Large intestine (tissue), 3 donors: ENCODE results near the gene DMD. TPM values are rescaled to one million over a fixed set of nuclear protein-coding genes. Genes with fewer than 3 reads are reported as not detected.
A peak's percentile ranks its signal among the peaks of the same experiment; 100 is the strongest.

Experiments
- DNase-seq, 2 donors: peaks; one replicate each; pipeline versions ENCODE4 v3.0.0 to v3.0.0-alpha.2; 2013
- H3K27ac ChIP-seq: one replicate; pipeline ENCODE4 v1.5.1; 2013; ENCODE audit warnings: low read length
- H3K27me3 ChIP-seq: 2 replicates; pipeline ENCODE4 v1.6.1; 2013; ENCODE audit warnings: low read length; ENCODE audit not compliant: control insufficient read depth, insufficient read depth
- H3K36me3 ChIP-seq: 2 replicates; pipeline ENCODE4 v1.6.1; 2013; ENCODE audit warnings: low read length; ENCODE audit not compliant: control insufficient read depth, insufficient read depth
- H3K4me1 ChIP-seq: one replicate; pipeline ENCODE4 v1.6.1; 2013; ENCODE audit warnings: low read length; ENCODE audit not compliant: control insufficient read depth, insufficient read depth
- H3K4me3 ChIP-seq: one replicate; pipeline ENCODE4 v1.5.1; 2013; ENCODE audit warnings: low read length
- H3K9me3 ChIP-seq: one replicate; pipeline ENCODE4 v1.6.1; 2013; ENCODE audit warnings: mild to moderate bottlenecking, low read depth, low read length, moderate library complexity; ENCODE audit not compliant: control insufficient read depth
- WGBS: methylation state at CpG from one replicate; pipeline ENCODE4 v1.1.5; 2013; ENCODE audit warnings: low lambda C conversion rate; ENCODE audit not compliant: insufficient coverage; 5-methylcytosine and 5-hydroxymethylcytosine counted together
- polyA plus RNA-seq: library from polyadenylated mRNA; unstranded; fragments of 120-200 nt; gene quantifications from one replicate; pipeline ENCODE4 v1.2.1, GENCODE V29; 2013

Gene DMD
- polyA plus RNA-seq, 1 donor = 23.3 TPM

DNA sequence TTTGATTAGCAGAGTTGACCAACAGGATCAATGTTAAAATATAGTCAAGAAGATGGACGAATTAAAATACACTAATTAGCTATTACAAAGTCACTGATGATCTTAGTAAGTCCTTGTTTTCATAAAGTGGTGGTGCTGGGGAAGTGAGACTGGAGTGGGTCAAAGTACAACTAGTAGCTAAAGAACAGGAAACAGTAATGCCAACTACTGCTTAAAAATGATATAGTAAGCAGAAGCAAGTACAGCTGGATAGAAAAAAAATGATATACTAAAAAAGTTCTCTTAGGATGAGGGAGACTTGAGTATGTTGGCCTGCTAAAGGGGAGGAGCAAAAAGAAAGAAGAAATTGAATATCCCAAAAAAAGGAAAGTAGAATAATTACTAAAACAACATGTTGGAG is 1558.7 kb downstream of the DMD start:
- Histone ChIP-seq H3K36me3 (no peaks in the 10 kb centered on the region), H3K9me3 (no peaks in the 10 kb centered on the region), H3K4me3 (no peak overlapping the region), H3K27ac (no peak overlapping the region), H3K27me3 (no peaks in the 10 kb centered on the region), H3K4me1 (no peaks in the 10 kb centered on the region)
- DNase-seq = peak; percentile 15 to 50
- no CpG with 5 or more reads among the region's 1 CpG for WGBS

DNA sequence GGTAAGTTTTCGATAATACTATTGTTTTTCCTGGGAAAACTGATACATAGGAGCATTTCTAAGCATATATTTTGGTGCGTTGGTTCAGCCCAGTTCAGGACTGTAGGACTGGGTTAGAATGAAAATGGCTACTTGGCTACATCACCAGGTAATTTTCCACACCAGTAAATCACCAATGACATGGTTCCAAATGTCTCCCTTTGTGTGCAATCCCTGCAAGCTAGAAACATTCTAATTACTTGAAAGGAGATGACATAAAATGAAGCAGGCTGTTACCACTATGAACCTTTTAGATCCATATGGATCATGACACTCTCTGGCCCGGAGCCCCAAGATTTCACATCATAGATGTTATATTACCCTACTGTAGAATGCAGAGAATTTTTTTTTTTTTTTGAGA is 1562.1 kb downstream of the DMD start:
- no peak for DNase-seq
- WGBS = no CpG with 5 or more reads among the region's 3 CpGs
- no peak overlapping the region for H3K4me3 ChIP-seq
- H3K27ac ChIP-seq = no peak overlapping the region
- no peaks in the 10 kb centered on the region for H3K27me3 ChIP-seq
- no peaks in the 10 kb centered on the region for H3K36me3 ChIP-seq
- H3K4me1 ChIP-seq = no peaks in the 10 kb centered on the region
- no peaks in the 10 kb centered on the region for H3K9me3 ChIP-seq

DNA sequence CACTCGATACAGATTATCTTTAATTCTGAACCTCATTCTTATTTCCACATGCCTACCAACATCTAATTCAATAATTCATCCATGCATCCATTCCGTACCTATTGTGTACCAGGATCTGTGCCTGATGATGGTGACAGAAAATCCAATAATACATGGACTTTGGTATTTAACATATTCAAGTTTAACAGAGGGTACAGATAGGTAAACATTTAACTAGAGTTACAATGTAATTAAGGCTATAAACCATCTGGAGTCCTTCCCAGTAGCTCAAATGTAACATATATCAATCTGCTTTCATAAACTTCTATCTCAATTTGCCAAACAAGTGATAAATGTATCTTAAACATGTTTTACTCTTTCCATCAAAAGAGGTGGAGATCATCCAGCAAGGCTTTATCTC is 1578.0 kb downstream of the DMD start:
- no CpG with 5 or more reads among the region's 2 CpGs for WGBS
- H3K4me3 ChIP-seq = no peak overlapping the region
- no peaks in the 10 kb centered on the region for H3K27me3 ChIP-seq
- no peaks in the 10 kb centered on the region for H3K9me3 ChIP-seq
- no peaks in the 10 kb centered on the region for H3K36me3 ChIP-seq
- peaks cover 9% of the 10 kb centered on the region for H3K4me1 ChIP-seq
- DNase-seq = peak in 1 of 2 donors; percentile 32
- H3K27ac ChIP-seq = no peak overlapping the region

DNA sequence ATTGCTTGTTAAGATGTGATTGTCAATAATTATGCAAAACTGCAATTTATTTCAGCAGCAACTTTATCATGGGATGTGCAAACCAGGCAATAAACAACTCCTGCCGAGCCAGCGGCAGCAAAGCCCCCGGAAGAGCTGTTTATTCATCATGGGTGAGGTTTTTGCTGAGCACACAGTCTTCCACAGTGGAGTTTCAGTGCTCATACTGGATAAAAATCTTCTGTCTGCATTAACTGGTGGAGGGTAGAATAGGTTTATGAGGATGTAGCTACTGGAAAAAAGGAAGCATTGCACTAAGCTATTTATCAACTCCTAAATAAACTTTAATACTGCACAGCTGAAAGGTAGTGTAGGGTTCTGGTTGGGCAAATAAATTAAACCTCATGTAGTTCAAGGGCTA is 1582.2 kb downstream of the DMD start:
- H3K9me3 ChIP-seq = no peaks in the 10 kb centered on the region
- peaks cover 9% of the 10 kb centered on the region for H3K4me1 ChIP-seq
- no peaks in the 10 kb centered on the region for H3K27me3 ChIP-seq
- H3K27ac ChIP-seq = no peak overlapping the region
- H3K4me3 ChIP-seq = no peak overlapping the region
- no peak for DNase-seq
- WGBS = no CpG with 5 or more reads among the region's 3 CpGs
- H3K36me3 ChIP-seq = no peaks in the 10 kb centered on the region

DNA sequence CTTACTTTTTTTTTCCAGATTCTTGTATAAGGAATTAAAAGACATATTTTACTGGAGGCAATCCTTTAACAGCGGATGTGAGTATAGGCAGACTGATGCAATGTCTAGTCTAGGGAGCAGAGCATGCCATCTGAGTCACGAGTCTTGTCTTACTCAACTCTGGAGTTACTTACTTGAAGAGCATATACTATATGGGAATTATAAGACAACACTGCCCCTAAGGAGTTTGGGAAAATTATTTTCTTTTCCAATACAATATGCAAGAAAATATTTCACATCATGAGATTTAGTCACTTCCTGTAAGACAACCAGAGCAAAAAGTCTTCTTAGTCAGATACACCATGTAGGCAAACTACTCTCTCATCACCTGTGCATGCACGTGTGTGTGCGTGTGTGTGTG is 1602.2 kb downstream of the DMD start:
- Histone ChIP-seq H3K4me3 (no peak overlapping the region), H3K9me3 (no peaks in the 10 kb centered on the region), H3K27me3 (no peaks in the 10 kb centered on the region), H3K36me3 (no peaks in the 10 kb centered on the region), H3K27ac (no peak overlapping the region), H3K4me1 (no peaks in the 10 kb centered on the region)
- DNase-seq = no peak
- no CpG with 5 or more reads among the region's 4 CpGs for WGBS

DNA sequence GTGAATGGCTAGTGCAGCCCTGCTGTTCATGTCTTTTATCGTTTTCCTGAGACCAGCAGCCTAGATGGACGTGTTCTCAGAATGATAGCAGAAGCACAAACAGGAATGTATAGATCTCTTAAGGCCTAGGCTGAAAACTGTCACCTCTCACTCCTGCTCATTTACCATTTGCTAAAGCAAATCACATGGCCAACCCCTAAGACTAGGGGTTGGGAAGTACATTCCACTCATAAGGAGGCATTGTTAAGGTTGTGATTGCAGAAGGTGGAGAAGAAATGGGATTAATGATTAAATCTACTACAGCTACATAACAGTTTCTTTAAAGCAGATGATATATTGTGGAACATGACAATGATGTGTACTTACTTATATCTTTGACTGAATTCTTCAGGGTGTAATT is 1602.7 kb downstream of the DMD start:
- Histone ChIP-seq H3K27me3 (no peaks in the 10 kb centered on the region), H3K27ac (no peak overlapping the region), H3K9me3 (no peaks in the 10 kb centered on the region), H3K4me3 (no peak overlapping the region), H3K4me1 (no peaks in the 10 kb centered on the region), H3K36me3 (no peaks in the 10 kb centered on the region)
- WGBS = no CpG with 5 or more reads among the region's 2 CpGs
- DNase-seq = no peak

DNA sequence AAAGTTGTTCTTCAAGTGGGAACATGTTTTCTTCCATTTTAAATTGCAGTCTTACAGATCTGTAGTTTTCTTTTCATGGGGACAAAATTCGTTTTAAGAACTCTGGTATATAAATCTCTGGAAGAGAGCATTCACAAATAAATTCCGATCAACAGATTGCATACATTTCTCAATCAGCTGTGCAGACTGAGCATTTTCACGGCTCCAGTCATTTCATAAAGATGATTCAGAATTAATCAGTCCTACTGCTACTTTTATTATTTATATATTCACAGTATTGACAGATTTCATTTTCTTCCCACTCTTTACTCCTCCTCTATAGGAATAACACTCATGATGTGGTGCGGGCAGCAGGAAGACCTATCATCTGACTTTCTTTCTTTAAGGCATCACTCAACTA is 1604.6 kb downstream of the DMD start:
- H3K36me3 ChIP-seq = no peaks in the 10 kb centered on the region
- no CpG with 5 or more reads among the region's 4 CpGs for WGBS

DNA sequence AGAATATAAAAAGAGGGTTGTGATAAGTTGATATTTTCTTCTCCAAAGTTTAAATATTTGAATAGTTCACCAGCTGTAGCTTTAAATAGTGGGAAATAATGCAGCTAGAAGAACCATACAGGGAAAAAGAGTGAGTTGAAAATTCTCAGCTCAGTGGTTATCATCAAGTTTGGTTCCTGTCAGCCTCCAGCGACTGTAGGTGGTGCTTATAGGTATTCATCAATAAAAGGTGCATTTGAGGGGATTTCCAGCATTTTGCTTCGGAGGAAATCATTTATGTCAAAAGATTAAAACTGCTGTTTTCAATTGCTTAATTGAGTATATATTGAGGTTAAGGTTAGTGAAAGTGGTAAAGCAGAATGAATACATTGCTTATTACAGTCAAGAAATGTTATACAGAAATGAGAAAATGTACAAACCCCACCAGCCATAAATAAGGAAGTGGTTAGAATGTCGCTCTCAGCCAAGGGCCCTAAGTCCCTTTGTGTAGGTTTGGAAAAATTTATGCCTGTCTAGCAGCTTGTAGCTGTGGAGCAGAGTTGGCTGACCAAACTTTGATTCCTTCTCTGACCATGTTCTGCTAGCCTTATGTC is 1606.6 kb downstream of the DMD start:
- Histone ChIP-seq H3K27me3 (no peaks in the 10 kb centered on the region), H3K36me3 (no peaks in the 10 kb centered on the region), H3K9me3 (no peaks in the 10 kb centered on the region), H3K27ac (no peak overlapping the region), H3K4me1 (no peaks in the 10 kb centered on the region), H3K4me3 (no peak overlapping the region)
- no CpG with 5 or more reads among the region's 3 CpGs for WGBS
- DNase-seq = no peak

More for the DNA sequence above, 1604.6 kb downstream of the DMD start:
- Histone ChIP-seq H3K9me3 (no peaks in the 10 kb centered on the region), H3K4me1 (no peaks in the 10 kb centered on the region), H3K27ac (no peak overlapping the region), H3K4me3 (no peak overlapping the region), H3K27me3 (no peaks in the 10 kb centered on the region)
- DNase-seq = no peak

DNA sequence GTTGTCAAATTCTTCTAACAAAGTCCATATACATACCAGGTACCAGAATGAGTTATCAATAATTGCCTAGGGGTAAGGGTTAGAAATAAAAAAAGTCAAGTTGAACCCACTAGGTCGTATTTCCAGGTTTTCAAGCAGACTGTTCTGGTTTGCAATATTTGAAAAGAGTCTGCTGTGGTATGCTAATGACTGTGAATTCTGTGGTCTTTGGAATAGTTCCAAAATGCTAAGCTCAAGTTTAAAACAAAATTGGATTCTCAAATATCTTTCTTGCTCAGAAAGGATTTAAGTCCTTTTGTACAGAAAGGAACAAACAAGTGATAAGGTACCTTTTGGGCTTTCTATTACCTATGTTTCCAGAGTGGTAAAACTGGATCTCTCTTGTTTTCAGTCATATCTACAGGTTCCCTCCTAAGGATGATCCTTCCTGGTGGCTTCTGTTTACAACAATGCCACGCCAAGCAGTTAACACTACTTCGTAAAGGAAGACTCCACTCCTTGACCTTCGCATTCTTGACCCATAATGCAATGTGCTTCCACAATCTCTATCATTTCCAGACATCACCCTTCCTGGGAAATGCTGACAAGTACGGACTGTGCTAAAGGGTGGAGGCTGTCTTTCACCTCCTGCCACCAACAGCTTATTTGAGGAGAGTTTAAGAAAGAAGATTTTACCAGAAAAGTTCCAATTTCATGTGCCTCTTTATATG is 1607.8 kb downstream of the DMD start:
- H3K27ac ChIP-seq = no peak overlapping the region
- DNase-seq = peak; percentile 11 to 33
- no peaks in the 10 kb centered on the region for H3K4me1 ChIP-seq
- H3K9me3 ChIP-seq = no peaks in the 10 kb centered on the region
- no peak overlapping the region for H3K4me3 ChIP-seq
- no peaks in the 10 kb centered on the region for H3K27me3 ChIP-seq
- WGBS = no CpG with 5 or more reads among the region's 5 CpGs
- no peaks in the 10 kb centered on the region for H3K36me3 ChIP-seq

DNA sequence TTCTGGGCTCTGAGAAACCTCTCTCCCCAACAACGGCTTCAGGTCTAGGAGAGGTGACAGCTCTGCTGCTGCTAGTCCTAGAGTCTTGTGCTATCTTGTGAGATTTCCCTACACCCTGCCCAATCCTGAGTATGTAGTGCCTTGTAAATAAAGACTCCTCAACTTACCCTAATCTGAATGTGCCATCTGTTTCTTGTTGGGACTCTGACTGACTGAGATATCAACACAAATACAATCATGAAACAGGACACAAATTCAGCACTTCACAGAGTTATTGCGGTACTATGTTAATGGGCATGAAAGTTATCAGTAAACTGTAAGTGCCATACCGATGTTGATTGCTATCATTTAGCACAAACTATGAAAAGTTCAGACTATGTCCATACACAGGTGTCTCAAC is 1610.5 kb downstream of the DMD start:
- H3K27me3 ChIP-seq = no peaks in the 10 kb centered on the region
- no peak overlapping the region for H3K4me3 ChIP-seq
- no peak for DNase-seq
- no CpG with 5 or more reads among the region's 3 CpGs for WGBS
- H3K9me3 ChIP-seq = no peaks in the 10 kb centered on the region
- no peak overlapping the region for H3K27ac ChIP-seq
- H3K36me3 ChIP-seq = no peaks in the 10 kb centered on the region
- no peaks in the 10 kb centered on the region for H3K4me1 ChIP-seq

DNA sequence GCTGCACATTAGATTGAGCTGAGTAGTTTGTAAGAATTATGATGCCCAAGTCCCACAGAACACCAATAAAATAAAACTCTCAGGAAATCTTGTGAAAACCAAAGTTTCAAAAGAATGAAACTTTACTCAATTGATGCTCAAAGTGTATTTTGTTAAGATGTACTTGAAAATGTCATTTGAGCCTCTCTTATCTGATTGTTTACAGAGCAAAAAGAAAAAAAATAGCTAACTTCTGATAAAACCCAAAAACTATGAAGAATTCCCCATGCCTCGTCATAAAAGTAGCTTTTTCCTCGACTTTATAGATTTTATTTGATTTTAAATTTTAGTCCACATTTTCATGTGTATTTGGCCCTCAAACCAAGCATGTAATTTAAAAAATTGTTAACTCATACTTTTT is 1618.0 kb downstream of the DMD start:
- no peaks in the 10 kb centered on the region for H3K27me3 ChIP-seq
- DNase-seq = no peak
- H3K27ac ChIP-seq = no peak overlapping the region
- no peaks in the 10 kb centered on the region for H3K9me3 ChIP-seq
- 92% methylated on average over 2 of the region's 2 CpGs for WGBS
- no peaks in the 10 kb centered on the region for H3K4me1 ChIP-seq
- no peak overlapping the region for H3K4me3 ChIP-seq
- H3K36me3 ChIP-seq = no peaks in the 10 kb centered on the region
